LHCN-M2 (cell line): ENCODE results near the gene XPO5. TPM values are rescaled to one million over a fixed set of nuclear protein-coding genes. Genes with fewer than 3 reads are reported as not detected.
"Not testable (repeated sequence)": the region's sequence is repeated elsewhere in the genome, so short reads cannot be mapped to it uniquely, and the experiment has no call there.

Experiments
- DNase-seq: peaks from one replicate; pipeline ENCODE4 v3.0.0-alpha.2; 2012; ENCODE audit warnings: low read depth
- total RNA-seq: library from RNA; depleted of rRNA; stranded (reverse); fragments of >200 nt; gene quantifications from 2 replicates; pipeline ENCODE4 v1.2.3, GENCODE V29; 2014

The XPO5 gene
- total RNA-seq, 1 experiment from 2014 or later, result 34.2 TPM

DNA sequence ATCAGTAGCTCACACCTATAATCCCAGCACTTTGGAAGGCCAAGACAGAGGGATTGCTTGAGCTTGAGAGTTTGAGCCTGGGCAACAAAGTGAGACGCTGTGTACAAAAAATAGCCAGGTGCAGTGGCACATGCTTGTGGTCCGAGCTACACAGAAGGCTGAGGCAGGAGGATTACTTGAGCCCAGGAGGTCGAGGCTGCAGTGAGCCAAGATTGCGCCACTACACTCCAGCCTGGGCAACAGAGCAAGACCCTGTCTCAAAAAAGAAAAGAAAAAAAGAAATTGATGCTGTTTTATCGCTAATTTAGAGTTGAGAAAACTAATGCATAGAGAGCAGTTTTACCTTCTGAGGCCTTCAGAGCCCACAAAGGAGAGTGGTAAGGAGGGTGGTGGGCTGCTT is 77.5 kb downstream of the XPO5 start:
- not testable (repeated sequence) for DNase-seq

DNA sequence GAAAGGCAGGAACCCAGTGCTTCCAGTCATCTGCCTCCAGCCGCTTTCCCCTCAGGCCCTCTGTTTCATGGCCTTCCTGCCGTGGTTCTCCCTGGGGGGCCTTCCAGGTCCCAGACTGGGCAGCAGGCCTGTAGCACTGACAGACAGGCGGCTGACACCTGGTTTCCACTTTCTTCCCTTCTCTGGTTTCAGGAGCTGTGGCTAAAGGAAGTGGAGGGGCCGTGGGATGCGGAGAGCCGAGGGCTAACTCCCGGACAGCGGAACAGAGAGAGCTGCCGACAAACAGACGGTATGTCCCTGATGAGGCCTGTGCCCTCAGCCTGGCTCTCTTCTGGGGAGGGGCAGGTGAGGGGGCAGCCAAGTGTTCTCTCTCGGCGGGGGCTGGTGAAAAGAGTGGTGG is 78.1 kb downstream of the XPO5 start:
- DNase-seq, result no peak

DNA sequence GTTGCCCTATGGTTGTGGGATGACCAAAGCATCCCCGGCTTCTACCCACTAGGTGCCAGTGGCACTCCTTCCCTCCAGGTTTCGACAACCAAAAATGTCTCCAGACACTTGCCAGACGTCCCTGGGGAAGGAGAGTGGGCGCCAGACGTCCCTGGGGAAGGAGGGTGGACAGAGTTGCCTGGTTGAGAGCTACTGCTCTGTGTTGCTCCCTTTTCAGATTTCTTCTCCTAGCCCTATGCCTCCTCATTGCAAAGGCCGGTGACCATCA is 78.8 kb downstream of the XPO5 start:
- no peak for DNase-seq

- DNase-seq, result peak; percentile 68
Measured at GRCh38 chr6:43496370-43497128, 79.3 kb downstream of the XPO5 start.

GRCh38 chr6:43495409-43495941 is 80.4 kb downstream of the XPO5 start:
- DNase-seq, result peak; percentile 58

DNA sequence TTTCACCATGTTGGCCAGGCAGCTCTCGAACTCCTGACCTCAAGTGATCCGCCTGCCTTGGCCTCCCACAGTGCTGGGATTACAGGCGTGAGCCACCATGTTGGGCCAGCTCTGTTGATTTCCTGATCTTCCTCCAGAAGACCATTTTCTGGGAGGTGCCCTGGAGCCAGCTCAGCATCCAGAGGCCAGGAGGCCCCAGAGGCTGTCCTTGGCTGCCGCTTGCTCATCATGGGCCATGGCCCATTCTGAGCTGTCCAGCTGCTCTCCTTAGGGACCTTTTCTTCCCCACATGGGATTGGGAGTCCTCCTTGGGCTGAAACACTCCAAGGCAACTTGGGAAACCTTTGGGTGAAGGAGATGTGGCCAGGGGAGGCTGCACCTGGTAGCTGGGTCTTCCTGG is 81.1 kb downstream of the XPO5 start:
- no peak for DNase-seq

DNA sequence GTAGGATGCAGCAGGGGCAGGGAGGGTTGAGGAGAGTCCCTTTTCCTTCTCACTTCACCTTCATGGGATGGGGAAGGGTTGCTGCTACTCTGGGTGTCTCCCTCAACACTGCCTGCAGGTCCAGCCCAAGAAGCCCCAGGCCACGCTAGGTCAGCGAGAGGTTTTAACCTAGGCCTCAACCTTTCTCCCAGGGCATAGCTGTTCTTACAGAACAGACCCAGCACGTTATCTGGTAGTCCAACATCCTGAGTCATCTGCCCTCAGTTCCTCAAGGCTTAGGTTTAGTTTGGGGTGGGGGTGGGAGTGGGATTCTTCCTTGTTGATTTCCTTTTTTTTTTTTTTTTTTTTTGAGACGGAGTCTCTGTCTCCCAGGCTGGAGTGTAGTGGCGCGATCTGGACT is 81.5 kb downstream of the XPO5 start:
- no peak for DNase-seq

- DNase-seq, result no peak
Measured at GRCh38 chr6:43493833-43494232, 82.0 kb downstream of the XPO5 start.

- no peak for DNase-seq
Measured at GRCh38 chr6:43493230-43493629, 82.6 kb downstream of the XPO5 start.

DNA sequence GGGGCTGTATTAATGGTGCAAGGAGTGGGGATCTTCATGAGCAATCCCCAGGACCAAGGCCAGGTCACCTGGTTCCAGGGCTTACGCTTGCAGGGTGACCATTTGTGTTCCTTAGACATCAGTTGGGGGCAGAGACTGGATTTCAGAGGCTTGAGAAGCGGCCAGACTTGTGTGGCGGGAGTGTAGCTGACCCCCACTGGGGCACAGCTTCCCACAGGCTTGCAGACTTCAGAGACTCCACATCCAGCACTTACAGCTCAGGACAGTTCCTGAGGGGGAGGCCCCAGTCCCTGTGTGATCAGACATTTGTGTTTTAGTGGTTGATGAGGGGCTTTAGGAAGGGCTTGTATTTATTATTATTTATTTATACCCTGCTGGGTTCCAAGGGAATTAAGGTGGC is 83.2 kb downstream of the XPO5 start:
- DNase-seq, result peak; percentile 77

GRCh38 chr6:43491750-43492661 is 83.8 kb downstream of the XPO5 start:
- DNase-seq, result peak; percentile 94

- DNase-seq, result no peak
Measured at GRCh38 chr6:43490523-43490939, 85.3 kb downstream of the XPO5 start.

GRCh38 chr6:43489277-43490072 is 86.4 kb downstream of the XPO5 start:
- DNase-seq, result no peak

GRCh38 chr6:43488667-43489276 is 87.1 kb downstream of the XPO5 start:
- peak; percentile 55 for DNase-seq

DNA sequence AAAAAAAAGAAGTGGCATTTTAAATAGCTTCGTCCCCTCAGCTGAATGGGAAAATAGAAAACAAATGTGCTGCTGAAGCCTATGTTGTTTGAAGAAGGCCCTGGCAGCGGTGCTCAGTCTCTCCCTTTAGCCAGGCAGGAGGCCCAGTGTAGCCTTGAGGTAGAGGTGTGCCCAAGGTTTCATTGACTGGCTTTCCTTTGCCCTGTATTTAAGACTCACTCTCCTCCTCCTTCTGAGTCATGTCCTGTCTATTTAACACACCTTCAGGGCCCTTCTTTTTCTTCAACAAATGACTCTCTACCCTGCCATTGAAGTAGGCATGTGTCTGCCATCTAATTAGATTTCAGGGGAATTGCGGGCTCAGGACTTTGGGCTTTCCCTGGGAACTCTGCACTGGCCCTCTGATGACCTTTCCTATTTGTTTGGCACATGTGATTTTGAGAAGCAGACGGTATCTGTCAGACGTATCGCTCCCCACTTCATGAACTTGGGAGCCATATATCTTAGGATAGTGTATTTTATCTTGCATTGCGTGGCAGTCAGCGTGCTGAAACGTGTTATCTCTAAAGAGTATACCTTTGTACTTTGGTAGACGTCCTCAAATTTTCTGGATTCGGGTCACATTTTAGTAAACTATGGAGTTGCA is 94.1 kb downstream of the XPO5 start:
- DNase-seq, result no peak

- peak; percentile 50 for DNase-seq
Measured at GRCh38 chr6:43481075-43481474, 94.8 kb downstream of the XPO5 start.

GRCh38 chr6:43478008-43478372 is 97.8 kb downstream of the XPO5 start:
- DNase-seq, result no peak

DNA sequence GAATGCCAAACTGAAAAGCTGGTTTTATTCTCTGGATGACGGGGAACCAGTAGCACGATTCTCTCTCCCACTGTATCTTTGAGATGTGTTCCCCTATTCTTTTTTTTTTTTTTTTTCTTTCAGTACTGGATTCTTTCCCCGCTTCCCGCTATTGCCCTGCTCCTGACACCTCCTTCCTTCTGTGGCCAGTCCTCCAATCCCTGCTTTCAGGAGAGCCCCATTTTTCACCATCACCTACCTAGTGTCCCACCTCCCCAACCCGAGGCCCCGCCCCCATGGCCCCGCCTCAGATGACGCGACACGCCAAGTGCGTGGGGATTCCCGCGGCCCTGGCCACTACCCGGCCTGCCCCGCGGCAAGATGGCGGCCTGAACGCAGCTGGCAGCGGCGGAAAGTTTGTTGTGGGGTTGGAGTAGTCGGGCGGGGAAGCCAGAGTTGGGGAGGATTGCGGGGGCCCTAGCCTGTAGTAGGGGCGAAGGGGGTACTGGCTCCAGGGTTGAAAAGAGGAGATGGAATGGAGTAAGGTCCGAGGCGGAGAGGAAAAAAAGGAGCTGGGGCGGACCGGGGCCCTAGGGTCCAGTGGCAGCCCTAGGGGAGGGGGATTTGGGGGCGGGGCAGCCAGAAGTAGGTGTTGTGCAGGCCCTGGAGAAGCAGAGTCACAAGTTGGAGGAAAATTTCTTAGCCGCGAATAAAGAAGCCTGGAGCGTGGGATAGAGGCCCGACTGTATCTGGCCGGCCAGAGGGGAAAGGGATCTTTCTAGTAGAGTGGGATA is 98.4 kb downstream of the XPO5 start, which contains the start of gene TJAP1:
TJAP1 (plus strand) TSS at position 336 of the 773 bp plus-strand sequence. CDS start 21,432 bp downstream, outside the sequence.
- peak; percentile 76 for DNase-seq

GRCh38 chr6:43476746-43477145 is 99.1 kb downstream of the XPO5 start:
- DNase-seq, result no peak

GRCh38 chr6:43475516-43475915 is 100.3 kb downstream of the XPO5 start:
- no peak for DNase-seq
